KG1 (cell line): ENCODE measurements around the gene MCU.
"Not testable (repeated sequence)": the region's sequence is repeated elsewhere in the genome, so short reads cannot be mapped to it uniquely, and the experiment has no call there.

ENCODE experiments used
- DNase-seq: peaks from one replicate; lab custom pipeline; 2025; lab: John Stamatoyannopoulos, UW

Gene MCU

GRCh38 chr10:72686430-72686829 lies 5.5 kb upstream of the MCU start:
- DNase-seq: not testable (repeated sequence)

DNA sequence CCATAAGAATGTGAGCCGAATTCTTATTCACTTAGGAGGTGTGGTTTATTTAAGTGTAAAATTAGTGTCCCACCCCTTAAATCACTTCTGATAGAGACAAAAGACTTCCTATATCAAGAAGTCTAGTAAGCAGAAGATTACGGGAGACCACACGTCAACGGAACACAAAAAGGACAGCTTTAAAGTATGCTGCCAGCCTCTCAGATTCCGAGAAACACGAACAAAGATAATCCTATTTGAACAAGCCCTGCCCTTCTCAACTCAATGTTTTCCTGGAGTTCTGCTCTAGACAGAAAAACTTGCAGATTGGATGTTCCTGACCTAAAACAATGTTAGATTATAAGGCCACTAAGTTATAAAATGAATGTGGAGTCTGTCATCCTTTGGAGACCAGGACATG lies 4.9 kb upstream of the MCU start:
- no peak for DNase-seq

DNA sequence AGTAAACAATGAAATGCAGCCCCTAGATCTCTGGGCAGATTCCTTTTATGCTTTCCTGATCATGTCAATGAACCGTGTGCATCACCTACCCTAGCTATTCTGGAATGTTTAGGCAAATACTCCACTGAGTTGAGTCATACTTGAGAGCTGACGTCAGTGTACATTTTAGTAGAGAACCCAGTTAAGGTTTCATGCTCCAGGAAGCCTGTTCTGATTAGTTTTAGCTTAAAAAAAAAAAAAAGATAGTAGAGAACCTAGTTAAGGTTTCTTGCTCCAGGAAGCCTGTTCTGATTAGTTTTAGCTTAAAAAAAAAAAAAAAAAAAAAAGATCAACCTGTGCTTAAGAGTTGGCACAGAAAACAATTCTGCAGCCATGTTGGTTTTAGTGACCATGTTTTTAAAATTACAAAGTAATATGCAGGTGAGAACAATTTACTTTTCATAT lies 3.7 kb upstream of the MCU start:
- no peak for DNase-seq

GRCh38 chr10:72689660-72690059 lies 2.3 kb upstream of the MCU start:
- DNase-seq: no peak

GRCh38 chr10:72690071-72690755 lies 1.7 kb upstream of the MCU start:
- DNase-seq: no peak

GRCh38 chr10:72691470-72691862 lies 477 bp upstream of the MCU start:
- DNase-seq: no peak

GRCh38 chr10:72692744-72692993 lies 726 bp downstream of the MCU start:
- DNase-seq: no peak

- no peak for DNase-seq
Measured at GRCh38 chr10:72692994-72693781, 1.2 kb downstream of the MCU start.

GRCh38 chr10:72694476-72695369 lies 2.8 kb downstream of the MCU start:
- peak; percentile 49 for DNase-seq

- DNase-seq: no peak
Measured at GRCh38 chr10:72695496-72695895, 3.6 kb downstream of the MCU start.

DNA sequence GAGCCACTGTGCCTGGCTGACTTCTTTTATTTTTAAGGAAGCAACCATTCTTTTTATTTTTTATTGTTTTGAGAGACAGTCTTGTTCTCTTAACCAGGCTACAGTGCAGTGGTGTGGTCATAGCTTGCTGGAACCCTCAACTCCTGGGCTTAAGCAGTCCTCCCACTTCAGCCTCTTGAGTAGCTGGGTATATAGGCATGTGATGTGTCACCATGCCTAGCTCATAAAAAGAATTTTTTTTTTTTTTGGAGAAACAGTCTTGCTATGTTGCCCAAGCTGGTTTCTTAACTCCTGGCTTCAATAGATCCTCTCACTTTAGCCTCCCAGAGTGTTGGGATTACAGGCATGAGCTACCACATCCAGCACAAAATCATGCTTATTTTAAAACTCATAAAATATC lies 5.8 kb downstream of the MCU start:
- no peak for DNase-seq

- DNase-seq: not testable (repeated sequence)
Measured at GRCh38 chr10:72702465-72702864, 10.5 kb downstream of the MCU start.

DNA sequence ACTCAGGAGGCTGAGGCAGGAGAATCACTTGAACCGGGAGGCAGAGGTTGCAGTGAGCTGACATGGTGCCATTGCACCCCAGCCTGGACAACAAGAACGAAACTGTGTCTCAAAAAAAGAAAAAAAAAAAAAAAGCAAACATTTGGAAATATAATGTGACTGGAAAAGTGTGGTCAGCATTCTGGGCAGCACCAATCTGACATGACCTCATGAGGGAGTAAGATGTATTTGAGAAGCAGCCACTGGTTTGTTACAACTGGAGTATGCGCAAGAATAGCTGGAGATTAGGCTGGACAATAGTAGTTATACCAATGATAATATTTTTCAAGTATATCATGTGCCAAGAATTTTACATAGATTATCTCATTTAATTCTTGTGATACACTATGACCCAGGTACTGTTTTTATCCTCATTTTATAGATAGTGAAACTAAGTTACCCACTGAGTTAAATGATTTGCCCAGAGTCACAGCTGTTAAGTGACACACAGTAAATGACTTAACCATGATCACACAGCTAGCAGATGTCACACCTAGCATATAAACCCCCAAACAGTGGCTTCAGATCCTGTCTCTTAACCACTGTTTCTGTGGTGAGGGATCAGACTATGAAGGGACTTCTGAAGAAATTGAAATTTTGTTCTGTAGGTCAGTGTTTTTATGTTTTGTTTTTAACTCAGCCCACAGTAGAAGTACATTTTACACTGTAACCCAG lies 11.1 kb downstream of the MCU start:
- no peak for DNase-seq

DNA sequence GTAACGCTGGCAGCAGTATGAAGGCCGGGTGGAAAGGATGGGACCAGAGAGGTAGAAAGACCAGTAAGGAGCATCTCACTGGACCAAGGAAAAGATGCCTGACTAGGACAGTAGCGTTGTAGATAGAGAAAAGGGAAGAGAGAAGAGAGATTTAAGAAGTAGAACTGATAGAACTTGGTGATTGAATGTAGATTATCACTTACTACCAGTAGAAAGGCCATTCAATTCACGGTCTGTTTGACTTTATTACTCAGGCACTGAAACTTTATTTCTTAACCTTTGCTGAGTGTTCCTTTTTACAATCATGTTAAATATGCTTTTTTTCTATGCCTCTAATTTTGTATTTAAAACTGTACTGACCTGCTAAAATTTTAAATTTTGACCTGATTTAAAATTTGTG lies 12.2 kb downstream of the MCU start:
- no peak for DNase-seq

DNA sequence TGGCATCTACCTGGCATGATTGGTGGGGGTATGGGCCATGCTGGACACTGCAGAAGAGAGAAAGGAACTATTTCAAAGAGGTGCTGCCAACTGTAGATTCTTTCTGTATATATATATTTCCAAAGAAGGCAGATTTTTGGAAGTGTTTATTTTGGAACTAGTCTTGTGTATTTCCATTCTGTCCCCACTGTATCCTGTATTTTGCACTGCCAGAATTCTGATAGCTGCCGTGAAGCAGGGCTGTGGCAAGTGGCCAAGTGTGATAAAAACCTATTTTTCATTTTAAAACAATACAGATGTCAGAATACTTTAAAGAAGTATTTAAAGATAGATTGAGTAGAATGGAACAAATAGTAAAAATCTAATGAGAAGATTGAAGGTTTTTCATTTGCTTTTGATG lies 17.1 kb downstream of the MCU start:
- no peak for DNase-seq

- DNase-seq: no peak
Measured at GRCh38 chr10:72712136-72712535, 20.2 kb downstream of the MCU start.

DNA sequence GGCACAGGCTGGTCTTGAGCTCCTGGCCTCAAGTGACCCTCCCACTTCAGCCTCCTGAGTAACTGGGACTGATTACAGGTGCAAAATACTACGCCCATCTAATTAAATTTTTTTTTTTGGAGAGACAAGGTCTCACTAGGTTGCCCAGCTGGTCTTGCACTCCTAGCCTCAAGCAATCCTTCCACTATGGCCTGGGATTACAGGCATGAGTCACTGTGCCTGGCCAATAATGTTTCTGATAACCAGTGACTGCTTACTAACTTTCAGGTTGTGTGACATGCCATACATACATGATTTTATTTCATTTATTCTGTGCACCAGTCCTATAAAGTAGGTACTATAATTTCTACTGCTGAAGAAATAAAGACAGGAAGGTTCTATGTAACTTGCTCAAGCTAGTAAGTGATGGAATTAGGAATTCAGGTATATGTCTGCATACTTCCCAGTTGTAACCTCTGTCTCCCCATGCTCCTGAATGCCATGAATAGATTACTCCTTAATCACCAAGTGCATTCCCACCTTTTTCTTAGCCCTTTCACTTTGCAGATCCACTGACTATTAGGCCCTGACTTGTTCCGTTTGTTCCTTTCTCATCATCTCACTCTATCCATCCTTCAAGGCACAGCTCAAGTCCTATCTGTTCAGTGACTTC lies 28.1 kb downstream of the MCU start:
- DNase-seq: no peak

GRCh38 chr10:72720814-72721660 lies 29.1 kb downstream of the MCU start:
- DNase-seq: no peak

- DNase-seq: no peak
Measured at GRCh38 chr10:72727130-72727529, 35.2 kb downstream of the MCU start.

DNA sequence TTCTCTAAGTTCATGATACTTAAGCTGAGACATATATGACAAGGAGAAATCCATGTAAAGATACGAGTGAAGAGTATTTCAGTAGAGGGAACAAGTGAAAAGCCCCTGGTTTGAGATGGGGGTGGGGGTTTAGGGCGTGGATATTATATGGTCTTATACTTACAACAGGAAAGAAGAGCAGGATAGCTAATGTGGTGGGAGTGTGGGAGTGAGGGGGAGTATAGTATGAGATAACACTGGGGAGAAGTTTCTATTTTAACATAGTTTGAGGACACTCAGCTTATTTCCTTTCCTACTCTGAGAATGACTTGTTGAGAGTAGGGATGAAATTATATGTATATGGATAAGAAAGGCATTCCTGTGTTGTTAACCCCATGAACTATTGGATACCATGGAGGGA lies 36.5 kb downstream of the MCU start:
- DNase-seq: no peak

DNA sequence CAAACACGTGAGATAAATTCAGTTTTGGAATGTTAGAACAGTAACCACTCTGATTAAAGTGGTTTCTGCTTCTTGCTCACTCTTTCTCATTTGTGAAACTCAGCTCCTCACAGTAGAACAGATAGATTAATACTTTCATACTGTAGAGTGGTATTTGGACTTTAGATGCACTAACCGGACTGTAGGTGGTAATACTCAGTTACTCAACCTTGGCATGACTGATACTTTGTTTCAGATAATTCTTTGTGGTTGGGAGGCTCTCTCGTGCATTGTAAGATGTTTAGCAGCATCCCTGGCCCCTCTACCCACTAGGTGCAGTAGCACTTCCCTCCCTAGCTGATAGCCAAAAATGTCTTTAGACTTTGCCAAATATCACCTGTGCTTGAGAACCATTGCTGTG lies 37.6 kb downstream of the MCU start:
- no peak for DNase-seq
